Ovary (tissue), 9 donors: Measurements from ENCODE around the gene RXRB. TPM values are rescaled to one million over a fixed set of nuclear protein-coding genes. Genes with fewer than 3 reads are reported as not detected.
"Not testable (repeated sequence)": the region's sequence is repeated elsewhere in the genome, so short reads cannot be mapped to it uniquely, and the experiment has no call there.

Experiments used
- DNase-seq, 5 donors: peaks; one replicate each; pipeline ENCODE4 v3.0.0-alpha.2; 2019 to 2020
- H3K27ac ChIP-seq, 2 donors: fragments of 200-600 bp; one replicate each; pipeline versions ENCODE4 v1.5.1 to v1.8.0; 2019 to 2022
- H3K27me3 ChIP-seq: fragments of 200-600 bp; one replicate; pipeline ENCODE4 v1.8.0; 2022
- H3K36me3 ChIP-seq: fragments of 200-600 bp; sonication (generic); one replicate; pipeline ENCODE4 v1.5.1; 2019
- H3K4me1 ChIP-seq: one replicate; pipeline ENCODE4 v1.8.1; 2013; ENCODE audit warnings: mild to moderate bottlenecking, moderate library complexity; ENCODE audit not compliant: insufficient read depth
- H3K4me3 ChIP-seq: fragments of 200-600 bp; sonication (generic); one replicate; pipeline ENCODE4 v1.5.1; 2017
- H3K9me3 ChIP-seq, 2 donors: fragments of 200-600 bp in 1 of 2; sonication (generic) in 1 of 2; one replicate each; pipeline versions ENCODE4 v1.5.1 to v1.8.1; 2013 to 2019; ENCODE audit warnings: mild to moderate bottlenecking in 1 of 2, moderate library complexity in 1 of 2
- CTCF ChIP-seq, 3 donors: fragments of 450-650 bp in 2 of 3; fragments of 200-600 bp in 1 of 3; IDR thresholded peaks; one replicate each; pipeline versions ENCODE4 v1.5.1 to v1.8.0; 2016 to 2022; ENCODE audit warnings: antibody characterized with exemption in 3 of 3, mild to moderate bottlenecking in 1 of 3
- EP300 ChIP-seq: sonication (generic); formaldehyde crosslinking; IDR thresholded peaks from one replicate; pipeline ENCODE4 v1.6.1; 2017; ENCODE audit warnings: antibody characterized with exemption
- POLR2A ChIP-seq: fragments of 450-650 bp; IDR thresholded peaks from one replicate; pipeline ENCODE4 v1.6.1; 2017; ENCODE audit warnings: antibody characterized with exemption, mild to moderate bottlenecking, moderate library complexity
- WGBS, 3 donors: extraction: QIAGEN DNeasy Blood & Tissue Kit in 1 of 3; methylation state at CpG; one replicate each; pipeline versions ENCODE4 v1.1.5 to v1.1.7; 2013 to 2017; 5-methylcytosine and 5-hydroxymethylcytosine counted together
- intact Hi-C, 4 donors: fragments of 100-400 bp; cut with DNase I; formaldehyde crosslinking; loops; one replicate each; pipeline versions ENCODE4 v1.11.0 to v1.15.1; 2022 to 2023
- microRNA counts: library from miRNA; unstranded; fragments of <30 nt; microRNA quantifications from one replicate; lab custom pipeline; 2016
- microRNA-seq, 3 donors: library from miRNA; unstranded; fragments of <30 nt; microRNA quantifications; one replicate each; pipeline versions ENCODE4 to v1.2.0, GENCODE V29; 2019 to 2020
- polyA plus RNA-seq, 2 donors: library from polyadenylated mRNA; stranded (reverse); fragments of 200-250 nt in 1 of 2; fragments of 350-450 nt in 1 of 2; fragmentation: Illumina TruSeq in 1 of 2; extraction: RNeasy Lipid Tissue Mini Kit (QIAGEN cat#74804) in 1 of 2; gene quantifications; one replicate each; pipeline ENCODE4 v1.2.3, GENCODE V29; 2013 to 2014
- small RNA-seq: library from RNA; depleted of rRNA; stranded (forward); fragments of <200 nt; gene quantifications from one replicate; pipeline ENCODE3, GENCODE V24; 2016
- total RNA-seq, 7 donors: library from RNA; depleted of rRNA in 2 of 7; stranded (reverse); fragments of >200 nt in 2 of 7; fragmentation: NEBNext Ultra II Directional in 3 of 7; extraction: Animal tissue kit (Norgen Biotek cat#: 25700) in 3 of 7; gene quantifications; one replicate each; pipeline versions ENCODE4 v1.1.0 to v1.2.4, GENCODE V29; 2016 to 2023
- donor health status: DM: no; HTN: no; CAD: no; lungs with moderate emphysema.
- donor health status: DM: no; HTN: no; CAD: no.
- donor health status: Bipolar disorder and iron deficiency.
- donor health status: DM: yes; HTN: yes; CAD: no.
- donor health status: DM: no; HTN: no; CAD: no.
- donor health status: DM: yes; HTN: yes; CAD: no.

The RXRB gene
- total and polyA plus RNA-seq, 9 donors = 19.8 to 54.0 (median 48.5) TPM

- intact Hi-C loops = no loop called here
- 78 to 92% (median 80%) methylated on average over 1 of the region's 1 CpG for WGBS, 3 donors
- H3K27ac ChIP-seq = no peak overlapping the region
Measured at GRCh38 chr6:33151050-33151449, 49.4 kb downstream of the RXRB start.

GRCh38 chr6:33150560-33150959, 49.9 kb downstream of the RXRB start:
- intact Hi-C loops, H3K9me3 ChIP-seq, H3K4me1 ChIP-seq, H3K36me3 ChIP-seq, H3K4me3 ChIP-seq, DNase-seq, H3K27me3 ChIP-seq, H3K27ac ChIP-seq: not testable (repeated sequence)
- 77 to 96% (median 91%) methylated on average over 3 of the region's 3 CpGs for WGBS, 3 donors

More at GRCh38 chr6:33151050-33151449, 49.4 kb downstream of the RXRB start:
- Histone ChIP-seq H3K4me1 (no peaks in the 10 kb centered on the region), H3K27me3 (no peaks in the 10 kb centered on the region), H3K36me3 (no peaks in the 10 kb centered on the region), H3K9me3 (no peaks in the 10 kb centered on the region), H3K4me3 (no peak overlapping the region)
- no peak for DNase-seq
- TF ChIP-seq POLR2A (no peak), CTCF (IDR thresholded peaks at IDR 0.05) (no peak), EP300 (no peak)

- no peaks in the 10 kb centered on the region for H3K27me3 ChIP-seq
- TF ChIP-seq POLR2A = no peak
- peak; percentile 32 to 60 (median 54) for TF ChIP-seq CTCF (IDR thresholded peaks at IDR 0.05)
- TF ChIP-seq EP300 = no peak
- 33 to 36% (median 35%) methylated on average over 8 of the region's 8 CpGs for WGBS, 3 donors
- no peak for DNase-seq
- no peak overlapping the region for H3K27ac ChIP-seq
- H3K4me1 ChIP-seq = no peaks in the 10 kb centered on the region
- intact Hi-C loops = loop anchor here in 3 of 4 donors (10.0 kb wide), 1 partner anchor 133 kb away; no protein-coding TSS in a partner anchor
- H3K4me3 ChIP-seq = no peak overlapping the region
- no peaks in the 10 kb centered on the region for H3K36me3 ChIP-seq
- H3K9me3 ChIP-seq = no peaks in the 10 kb centered on the region
Measured at GRCh38 chr6:33147807-33148666, 52.4 kb downstream of the RXRB start.

- Histone ChIP-seq H3K27ac (no peak overlapping the region), H3K4me3 (no peak overlapping the region), H3K4me1 (no peaks in the 10 kb centered on the region), H3K9me3 (no peaks in the 10 kb centered on the region), H3K36me3 (no peaks in the 10 kb centered on the region), H3K27me3 (no peaks in the 10 kb centered on the region)
- WGBS, 3 donors = 30 to 45% (median 43%) methylated on average over 1 of the region's 1 CpG
- TF ChIP-seq CTCF (IDR thresholded peaks at IDR 0.05) = no peak
- TF ChIP-seq POLR2A = no peak
- TF ChIP-seq EP300 = no peak
- intact Hi-C loops = loop anchor here in 3 of 4 donors (10.0 kb wide), 1 partner anchor 130 kb away; no protein-coding TSS in a partner anchor
- no peak for DNase-seq
Measured at GRCh38 chr6:33144373-33144772, 56.1 kb downstream of the RXRB start.

MicroRNA genes within 50 kb of the gene (microRNA counts, 767-probe panel; counts per million panel counts)
- microRNA hsa-miR-219-1-3p (lab: Ali Mortazavi, UCI) (530 counts per million, percentile 78 among the panel's probes with 10 or more counts), microRNA hsa-miR-219-5p (lab: Ali Mortazavi, UCI) (530 counts per million, percentile 78 among the panel's probes with 10 or more counts)

Small RNAs within 50 kb of the gene (microRNA-seq; reads per million reads assigned to microRNA genes)
- 3.4 to 5.4 (median 4.5) reads per million in 3 donors for gene MIR219A1

Small RNAs within 50 kb of the gene (small RNA-seq; reads per million reads assigned to genes)
- gene MIR219A1 = 1.7 reads per million, percentile 69 among the genes with 10 or more reads in this experiment
- gene RNY4P10 = not detected

Other genes with a start within 250 kb of the RXRB start
- gene HLA-DMA, start 247.6 kb downstream of the RXRB start, total RNA-seq = 10 to 100 TPM in 6 of 7 donors, 1 to 10 TPM in 1; 5.7 to 50.4 (median 18.5) TPM
- gene HLA-DMA, start 247.6 kb downstream of the RXRB start, polyA plus RNA-seq = 100 to 1,000 TPM in 1 of 2 donors, 10 to 100 TPM in 1; 19.2 to 162 TPM
- gene BRD2, start 232.1 kb downstream of the RXRB start, total RNA-seq = 100 to 1,000 TPM; 106 to 196 (median 163) TPM
- 100 to 1,000 TPM; 128 to 301 TPM for gene BRD2, start 232.1 kb downstream of the RXRB start, polyA plus RNA-seq
- 10 to 100 TPM in 1 of 7 donors, 1 to 10 TPM in 6; 1.1 to 17.3 (median 6.4) TPM for gene HLA-DOA, start 191.1 kb downstream of the RXRB start, total RNA-seq
- 10 to 100 TPM in 1 of 2 donors, 1 to 10 TPM in 1; 2.5 to 25.3 TPM for gene HLA-DOA, start 191.1 kb downstream of the RXRB start, polyA plus RNA-seq
- gene HLA-DPA1, start 127.0 kb downstream of the RXRB start, total RNA-seq = 10 to 100 TPM; 11.8 to 62.0 (median 46.8) TPM
- gene HLA-DPA1, start 127.0 kb downstream of the RXRB start, polyA plus RNA-seq = 100 to 1,000 TPM in 1 of 2 donors, 10 to 100 TPM in 1; 26.7 to 304 TPM
- 10 to 100 TPM; 19.4 to 85.8 (median 44.7) TPM for gene HLA-DPB1, start 124.7 kb downstream of the RXRB start, total RNA-seq
- 100 to 1,000 TPM in 1 of 2 donors, 10 to 100 TPM in 1; 39.5 to 120 TPM for gene HLA-DPB1, start 124.7 kb downstream of the RXRB start, polyA plus RNA-seq
- gene COL11A2, start 8.2 kb downstream of the RXRB start, total RNA-seq = 1 to 10 TPM in 2 of 7 donors, under 1 TPM in 5; 0.53 to 1.2 (median 0.92) TPM
- under 1 TPM; 0.52 to 0.96 TPM for gene COL11A2, start 8.2 kb downstream of the RXRB start, polyA plus RNA-seq
- 10 to 100 TPM; 27.4 to 73.7 (median 61.2) TPM for gene SLC39A7, start 202 bp upstream of the RXRB start, total RNA-seq
- gene SLC39A7, start 202 bp upstream of the RXRB start, polyA plus RNA-seq = 10 to 100 TPM; 54.0 to 80.0 TPM
- gene HSD17B8, start 4.0 kb upstream of the RXRB start, total RNA-seq = 10 to 100 TPM in 2 of 7 donors, 1 to 10 TPM in 5; 4.0 to 18.4 (median 7.7) TPM
- gene HSD17B8, start 4.0 kb upstream of the RXRB start, polyA plus RNA-seq = 10 to 100 TPM in 1 of 2 donors, 1 to 10 TPM in 1; 9.4 to 10.3 TPM
- 10 to 100 TPM; 20.7 to 70.6 (median 52.3) TPM for gene RING1, start 7.8 kb upstream of the RXRB start, total RNA-seq
- gene RING1, start 7.8 kb upstream of the RXRB start, polyA plus RNA-seq = 10 to 100 TPM; 37.3 to 51.7 TPM
- gene VPS52, start 71.2 kb upstream of the RXRB start, total RNA-seq = 10 to 100 TPM; 24.0 to 55.6 (median 45.2) TPM
- gene VPS52, start 71.2 kb upstream of the RXRB start, polyA plus RNA-seq = 10 to 100 TPM; 39.5 to 56.7 TPM
- 1,000 to 10,000 TPM; 4,177 to 8,845 (median 4,854) TPM for gene RPS18, start 71.4 kb upstream of the RXRB start, total RNA-seq
- over 10,000 TPM in 1 of 2 donors, 1,000 to 10,000 TPM in 1; 6,405 to 11,953 TPM for gene RPS18, start 71.4 kb upstream of the RXRB start, polyA plus RNA-seq
- gene B3GALT4, start 76.5 kb upstream of the RXRB start, total RNA-seq = 10 to 100 TPM in 2 of 7 donors, 1 to 10 TPM in 5; 4.3 to 10.6 (median 6.9) TPM
- gene B3GALT4, start 76.5 kb upstream of the RXRB start, polyA plus RNA-seq = 1 to 10 TPM; 2.7 to 7.4 TPM
- gene WDR46, start 88.6 kb upstream of the RXRB start, total RNA-seq = 10 to 100 TPM; 29.1 to 58.5 (median 35.0) TPM
- gene WDR46, start 88.6 kb upstream of the RXRB start, polyA plus RNA-seq = 10 to 100 TPM; 25.5 to 27.0 TPM
- 10 to 100 TPM in 6 of 7 donors, 1 to 10 TPM in 1; 9.8 to 46.8 (median 42.0) TPM for gene PFDN6, start 88.9 kb upstream of the RXRB start, total RNA-seq
- gene PFDN6, start 88.9 kb upstream of the RXRB start, polyA plus RNA-seq = 10 to 100 TPM; 80.3 to 83.0 TPM
- 10 to 100 TPM; 41.4 to 82.0 (median 64.9) TPM for gene RGL2, start 98.3 kb upstream of the RXRB start, total RNA-seq
- gene RGL2, start 98.3 kb upstream of the RXRB start, polyA plus RNA-seq = 10 to 100 TPM; 26.9 to 66.0 TPM
- gene TAPBP, start 113.4 kb upstream of the RXRB start, total RNA-seq = 100 to 1,000 TPM in 1 of 7 donors, 10 to 100 TPM in 6; 33.7 to 121 (median 66.9) TPM
- gene TAPBP, start 113.4 kb upstream of the RXRB start, polyA plus RNA-seq = 10 to 100 TPM; 24.4 to 40.5 TPM
- 10 to 100 TPM; 17.9 to 38.0 (median 26.1) TPM for gene ZBTB22, start 117.1 kb upstream of the RXRB start, total RNA-seq
- gene ZBTB22, start 117.1 kb upstream of the RXRB start, polyA plus RNA-seq = 10 to 100 TPM; 13.7 to 26.5 TPM
- 10 to 100 TPM; 18.8 to 38.9 (median 33.4) TPM for gene DAXX, start 122.3 kb upstream of the RXRB start, total RNA-seq
- gene DAXX, start 122.3 kb upstream of the RXRB start, polyA plus RNA-seq = 10 to 100 TPM; 30.8 to 81.5 TPM
- gene KIFC1, start 191.2 kb upstream of the RXRB start, total RNA-seq = 1 to 10 TPM in 6 of 7 donors, under 1 TPM in 1; 0.60 to 3.9 (median 2.2) TPM
- 1 to 10 TPM; 1.7 to 2.3 TPM for gene KIFC1, start 191.2 kb upstream of the RXRB start, polyA plus RNA-seq
- 100 to 1,000 TPM in 5 of 7 donors, 10 to 100 TPM in 2; 94.3 to 182 (median 123) TPM for gene PHF1, start 210.3 kb upstream of the RXRB start, total RNA-seq
- gene PHF1, start 210.3 kb upstream of the RXRB start, polyA plus RNA-seq = 100 to 1,000 TPM in 1 of 2 donors, 10 to 100 TPM in 1; 80.7 to 179 TPM
- gene CUTA, start 217.4 kb upstream of the RXRB start, total RNA-seq = 100 to 1,000 TPM; 125 to 238 (median 177) TPM
- 100 to 1,000 TPM; 173 to 250 TPM for gene CUTA, start 217.4 kb upstream of the RXRB start, polyA plus RNA-seq
- gene SYNGAP1, start 219.4 kb upstream of the RXRB start, total RNA-seq = 10 to 100 TPM; 17.5 to 60.0 (median 43.1) TPM
- gene SYNGAP1, start 219.4 kb upstream of the RXRB start, polyA plus RNA-seq = 10 to 100 TPM; 14.6 to 29.8 TPM